ENCODE measurements around the gene ANO4.

DNA sequence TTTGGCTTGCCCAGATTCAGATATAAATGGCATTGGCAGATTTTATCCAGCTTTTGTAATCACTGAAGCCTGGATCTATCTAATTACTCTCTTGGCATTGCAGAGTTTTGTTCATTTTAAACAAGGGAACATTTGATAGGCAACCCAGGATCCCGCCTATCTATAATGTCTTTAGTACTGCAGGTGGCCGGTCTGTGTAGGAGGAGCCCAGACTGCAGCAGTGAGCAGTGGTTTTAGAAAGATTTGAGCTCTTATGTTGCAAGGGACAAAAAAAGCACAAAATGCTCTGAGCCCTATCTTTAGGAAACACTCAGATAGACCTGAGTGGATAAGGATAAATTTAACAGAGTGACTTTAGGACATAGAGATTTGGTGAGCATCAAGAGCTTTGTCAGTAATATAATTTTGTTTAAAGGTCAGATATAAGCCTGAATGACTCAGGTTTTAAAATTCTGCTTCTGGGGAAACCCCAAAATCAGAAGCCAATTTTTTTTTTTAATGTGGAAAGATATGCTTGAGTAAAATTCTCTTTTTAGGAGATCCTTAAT lies 250.0 kb downstream of the ANO4 start:
- no peak for TF ChIP-seq POLR2A (IDR thresholded peaks at IDR 0.05)
- TF ChIP-seq, protein P1, sequence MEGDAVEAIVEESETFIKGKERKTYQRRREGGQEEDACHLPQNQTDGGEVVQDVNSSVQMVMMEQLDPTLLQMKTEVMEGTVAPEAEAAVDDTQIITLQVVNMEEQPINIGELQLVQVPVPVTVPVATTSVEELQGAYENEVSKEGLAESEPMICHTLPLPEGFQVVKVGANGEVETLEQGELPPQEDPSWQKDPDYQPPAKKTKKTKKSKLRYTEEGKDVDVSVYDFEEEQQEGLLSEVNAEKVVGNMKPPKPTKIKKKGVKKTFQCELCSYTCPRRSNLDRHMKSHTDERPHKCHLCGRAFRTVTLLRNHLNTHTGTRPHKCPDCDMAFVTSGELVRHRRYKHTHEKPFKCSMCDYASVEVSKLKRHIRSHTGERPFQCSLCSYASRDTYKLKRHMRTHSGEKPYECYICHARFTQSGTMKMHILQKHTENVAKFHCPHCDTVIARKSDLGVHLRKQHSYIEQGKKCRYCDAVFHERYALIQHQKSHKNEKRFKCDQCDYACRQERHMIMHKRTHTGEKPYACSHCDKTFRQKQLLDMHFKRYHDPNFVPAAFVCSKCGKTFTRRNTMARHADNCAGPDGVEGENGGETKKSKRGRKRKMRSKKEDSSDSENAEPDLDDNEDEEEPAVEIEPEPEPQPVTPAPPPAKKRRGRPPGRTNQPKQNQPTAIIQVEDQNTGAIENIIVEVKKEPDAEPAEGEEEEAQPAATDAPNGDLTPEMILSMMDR (IDR thresholded peaks at IDR 0.05), result no peak
- no peak for TF ChIP-seq POLR2AphosphoS5 (IDR thresholded peaks at IDR 0.05)

All from prostate gland (tissue), 2 donors.